MM.1S (cell line): ENCODE data around the gene NSUN4.
"Not testable (repeated sequence)": the region's sequence is repeated elsewhere in the genome, so short reads cannot be mapped to it uniquely, and the experiment has no call there.

Experiments
- DNase-seq: peaks from one replicate; pipeline ENCODE4 v3.0.0-alpha.2; 2015
- H2AFZ ChIP-seq: fragments of 300-600 bp; sonication (generic); 2 replicates; pipeline ENCODE4 v1.6.0; 2016; ENCODE audit warnings: antibody characterized with exemption, low read length
- H3F3A ChIP-seq: fragments of 300-600 bp; sonication (generic); 2 replicates; pipeline ENCODE4 v1.6.1; 2016; ENCODE audit warnings: mild to moderate bottlenecking, antibody characterized with exemption, low read length, moderate library complexity, mixed read lengths; ENCODE audit not compliant: insufficient read depth
- H3K27ac ChIP-seq: fragments of 300-600 bp; sonication (generic); 2 replicates; pipeline ENCODE4 v1.5.1; 2016; ENCODE audit warnings: mild to moderate bottlenecking, low read length
- H3K27me3 ChIP-seq: fragments of 300-600 bp; sonication (generic); replicated peaks from 2 replicates; pipeline ENCODE4 v1.6.0; 2016; ENCODE audit warnings: low read length; ENCODE audit not compliant: insufficient read depth
- H3K36me3 ChIP-seq: fragments of 300-600 bp; sonication (generic); replicated peaks from 2 replicates; pipeline ENCODE4 v1.6.1; 2016; ENCODE audit warnings: mild to moderate bottlenecking, low read length, mixed read lengths; ENCODE audit not compliant: insufficient read depth
- H3K4me1 ChIP-seq: fragments of 300-600 bp; sonication (generic); 2 replicates; pipeline ENCODE4 v1.6.1; 2016; ENCODE audit warnings: low read length, mixed read lengths
- H3K4me2 ChIP-seq: fragments of 300-600 bp; sonication (generic); 2 replicates; pipeline ENCODE4 v1.6.0; 2016; ENCODE audit warnings: low read depth, low read length
- H3K4me3 ChIP-seq: fragments of 300-600 bp; sonication (generic); 2 replicates; pipeline ENCODE4 v1.5.1; 2016; ENCODE audit warnings: low read length, mixed read lengths
- H3K79me2 ChIP-seq: fragments of 300-600 bp; sonication (generic); 2 replicates; pipeline ENCODE4 v1.6.1; 2016; ENCODE audit warnings: mixed run types, low read length, mixed read lengths
- H3K9ac ChIP-seq: fragments of 300-600 bp; sonication (generic); 2 replicates; pipeline ENCODE4 v1.6.1; 2016; ENCODE audit warnings: low read length, mixed read lengths
- H3K9me2 ChIP-seq: fragments of 300-600 bp; sonication (generic); replicated peaks from 2 replicates; pipeline ENCODE4 v1.6.1; 2016; ENCODE audit warnings: mild to moderate bottlenecking, low read length, mixed read lengths; ENCODE audit not compliant: insufficient read depth
- H3K9me3 ChIP-seq: fragments of 300-600 bp; sonication (generic); replicated peaks from 2 replicates; pipeline ENCODE4 v1.6.1; 2016; ENCODE audit warnings: mild to moderate bottlenecking, low read length, mixed read lengths; ENCODE audit not compliant: insufficient read depth
- H4K20me1 ChIP-seq: fragments of 300-600 bp; sonication (generic); 2 replicates; pipeline ENCODE4 v1.6.1; 2016; ENCODE audit warnings: mild to moderate bottlenecking, low read length, moderate library complexity, mixed read lengths; ENCODE audit not compliant: insufficient read depth
- CTCF ChIP-seq: fragments of 300-600 bp; sonication (generic); IDR thresholded peaks from 2 replicates; pipeline ENCODE4 v1.5.1; 2016; ENCODE audit warnings: antibody characterized with exemption, low read length, mixed read lengths
- EZH2 ChIP-seq: fragments of 300-600 bp; sonication (generic); optimal IDR thresholded peaks from 2 replicates; pipeline ENCODE3; 2017; ENCODE audit warnings: low read depth, mild to moderate bottlenecking, antibody characterized with exemption, low read length, mixed read lengths
- EZH2phosphoT487 ChIP-seq: fragments of 300-600 bp; sonication (generic); IDR thresholded peaks from 2 replicates; pipeline ENCODE4 v1.6.1; 2018; ENCODE audit warnings: antibody characterized with exemption, low read length

NSUN4 gene

DNA sequence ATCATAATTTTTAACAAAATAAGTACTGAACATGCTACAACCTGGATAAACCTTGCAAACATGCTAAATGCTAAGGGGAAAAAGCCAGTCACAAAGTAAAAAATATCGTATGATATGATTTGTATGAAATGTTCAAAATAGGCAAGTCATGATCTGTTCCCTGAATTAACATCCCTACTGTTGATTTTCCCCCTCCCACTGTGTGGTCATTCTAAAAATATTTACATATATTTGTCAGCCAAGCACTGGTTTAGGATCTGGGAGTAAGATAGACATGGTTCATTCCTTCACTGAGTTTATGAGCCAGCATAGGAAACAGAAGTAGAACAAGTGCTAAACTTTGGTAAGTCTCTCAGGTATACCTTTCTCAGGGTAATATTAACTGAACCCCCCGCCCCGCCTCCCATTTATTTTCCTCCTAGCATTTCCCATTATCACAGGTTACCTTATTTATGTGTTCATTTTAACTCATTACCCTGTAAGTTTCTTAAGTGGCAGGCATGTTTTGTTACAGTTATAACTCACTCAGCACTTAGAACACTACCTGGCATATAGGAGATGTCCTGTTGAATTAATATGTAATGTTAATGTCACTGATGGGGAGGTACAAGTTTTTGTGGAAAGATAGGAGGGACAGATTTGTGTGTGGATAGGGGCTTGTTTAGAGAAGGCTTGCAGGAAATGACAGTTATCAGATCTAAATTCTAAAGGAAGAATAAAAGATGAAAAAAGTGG, 24.8 kb upstream of the NSUN4 start:
- no peak for DNase-seq
- Histone ChIP-seq H3K4me3 (no peak overlapping the region), H3K4me2 (no peak overlapping the region), H3K9ac (no peak overlapping the region), H3K9me3 (no peaks in the 10 kb centered on the region), H2AFZ (no peak overlapping the region), H4K20me1 (no peaks in the 10 kb centered on the region), H3K27ac (no peak overlapping the region), H3K4me1 (no peaks in the 10 kb centered on the region), H3K9me2 (no peaks in the 10 kb centered on the region), H3K27me3 (no peaks in the 10 kb centered on the region), H3K79me2 (peaks cover 19% of the 10 kb centered on the region), H3K36me3 (peaks cover 5% of the 10 kb centered on the region; the same call in 1 of the 2 replicates), H3F3A (peaks cover 13% of the 10 kb centered on the region)
- no peak for TF ChIP-seq EZH2
- no peak for TF ChIP-seq CTCF
- no peak for TF ChIP-seq EZH2phosphoT487

GRCh38 chr1:46317323-46317722, 23.3 kb upstream of the NSUN4 start:
- H2AFZ ChIP-seq = no peak overlapping the region
- H3K9me2 ChIP-seq = no peaks in the 10 kb centered on the region
- H3K36me3 ChIP-seq = peaks cover 5% of the 10 kb centered on the region; the same call in 1 of the 2 replicates
- H3K79me2 ChIP-seq = peaks cover 9% of the 10 kb centered on the region; the same call in 1 of the 2 replicates
- no peak overlapping the region for H3K4me2 ChIP-seq
- H3F3A ChIP-seq = peaks cover 13% of the 10 kb centered on the region
- no peaks in the 10 kb centered on the region for H4K20me1 ChIP-seq
- H3K9me3 ChIP-seq = no peaks in the 10 kb centered on the region
- no peak overlapping the region for H3K4me3 ChIP-seq
- H3K9ac ChIP-seq = no peak overlapping the region
- H3K4me1 ChIP-seq = no peaks in the 10 kb centered on the region
- H3K27me3 ChIP-seq = no peaks in the 10 kb centered on the region
- DNase-seq = no peak
- no peak for TF ChIP-seq CTCF
- TF ChIP-seq EZH2 = no peak
- TF ChIP-seq EZH2phosphoT487 = no peak
- no peak overlapping the region for H3K27ac ChIP-seq

GRCh38 chr1:46319301-46319700, 21.3 kb upstream of the NSUN4 start:
- H3F3A ChIP-seq = peaks cover 13% of the 10 kb centered on the region
- H3K4me3 ChIP-seq, H3K4me1 ChIP-seq, H3K27me3 ChIP-seq, DNase-seq, H3K36me3 ChIP-seq, H3K9ac ChIP-seq, H3K79me2 ChIP-seq, H3K4me2 ChIP-seq, H3K9me2 ChIP-seq, H3K9me3 ChIP-seq, H3K27ac ChIP-seq, H4K20me1 ChIP-seq, H2AFZ ChIP-seq: not testable (repeated sequence)

DNA sequence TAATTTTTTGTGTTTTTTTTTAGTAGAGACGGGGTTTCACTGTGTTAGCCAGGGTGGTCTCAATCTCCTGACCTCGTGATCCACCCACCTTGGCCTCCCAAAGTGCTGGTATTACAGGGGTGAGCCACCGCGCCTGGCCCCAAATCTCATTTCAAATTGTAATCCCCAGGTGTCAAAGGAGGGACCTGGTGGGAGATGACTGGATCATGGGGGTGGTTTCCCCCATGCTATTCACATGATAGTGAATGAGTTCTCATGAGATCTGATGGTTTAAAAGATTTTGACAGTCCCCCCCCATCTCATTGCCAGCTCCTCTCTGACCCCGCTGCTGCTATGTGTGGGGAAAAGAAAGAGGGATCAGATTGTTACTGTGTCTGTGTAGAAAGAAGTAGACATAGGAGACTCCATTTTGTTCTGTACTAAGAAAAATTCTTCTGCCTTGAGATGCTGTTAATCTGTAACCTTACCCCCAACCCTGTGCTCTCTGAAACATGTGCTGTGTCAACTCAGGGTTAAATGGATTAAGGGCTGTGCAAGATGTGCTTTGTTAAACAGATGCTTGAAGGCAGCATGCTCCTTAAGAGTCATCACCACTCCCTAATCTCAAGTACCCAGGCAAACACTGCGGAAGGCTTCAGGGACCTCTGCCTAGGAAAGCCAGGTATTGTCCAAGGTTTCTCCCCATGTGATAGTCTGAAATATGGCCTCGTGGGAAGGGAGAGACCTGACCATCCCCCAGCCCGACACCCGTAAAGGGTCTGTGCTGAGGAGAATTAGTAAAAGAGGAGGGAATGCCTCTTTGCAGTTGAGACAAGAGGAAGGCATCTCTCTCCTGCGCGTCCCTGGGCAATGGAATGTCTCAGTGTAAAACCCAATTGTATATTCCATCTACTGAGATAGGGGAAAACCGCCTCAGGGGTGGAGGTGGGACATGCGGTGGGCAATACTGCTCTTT, 20.4 kb upstream of the NSUN4 start:
- not testable (repeated sequence) for H4K20me1 ChIP-seq, DNase-seq, H3K27ac ChIP-seq, H3K4me1 ChIP-seq, H3K79me2 ChIP-seq, H3K9ac ChIP-seq, H3K27me3 ChIP-seq, H3K4me3 ChIP-seq, H3K9me3 ChIP-seq, H3K4me2 ChIP-seq, H2AFZ ChIP-seq, H3K36me3 ChIP-seq, H3K9me2 ChIP-seq
- peaks cover 14% of the 10 kb centered on the region for H3F3A ChIP-seq

GRCh38 chr1:46322191-46322590, 18.4 kb upstream of the NSUN4 start:
- not testable (repeated sequence) for H3K4me2 ChIP-seq, H3K4me1 ChIP-seq, H3K27ac ChIP-seq

More at GRCh38 chr1:46322191-46322590, 18.4 kb upstream of the NSUN4 start:
- not testable (repeated sequence) for H3K4me3 ChIP-seq, H2AFZ ChIP-seq, H3K9me3 ChIP-seq, DNase-seq, H4K20me1 ChIP-seq, H3K9me2 ChIP-seq, H3K9ac ChIP-seq, H3K27me3 ChIP-seq, H3K36me3 ChIP-seq
- H3F3A ChIP-seq = peaks cover 16% of the 10 kb centered on the region
- peaks cover 15% of the 10 kb centered on the region for H3K79me2 ChIP-seq
